UCSD-AML1 (cell line): ENCODE measurements around the gene SERPINC1.
A peak's percentile ranks its signal among the peaks of the same experiment; 100 is the strongest.
"Not testable (repeated sequence)": the region's sequence is repeated elsewhere in the genome, so short reads cannot be mapped to it uniquely, and the experiment has no call there.

Source experiments
- DNase-seq: peaks from one replicate; lab custom pipeline; 2025; ENCODE audit not compliant: unreplicated experiment; lab: John Stamatoyannopoulos, UW

Gene SERPINC1

DNA sequence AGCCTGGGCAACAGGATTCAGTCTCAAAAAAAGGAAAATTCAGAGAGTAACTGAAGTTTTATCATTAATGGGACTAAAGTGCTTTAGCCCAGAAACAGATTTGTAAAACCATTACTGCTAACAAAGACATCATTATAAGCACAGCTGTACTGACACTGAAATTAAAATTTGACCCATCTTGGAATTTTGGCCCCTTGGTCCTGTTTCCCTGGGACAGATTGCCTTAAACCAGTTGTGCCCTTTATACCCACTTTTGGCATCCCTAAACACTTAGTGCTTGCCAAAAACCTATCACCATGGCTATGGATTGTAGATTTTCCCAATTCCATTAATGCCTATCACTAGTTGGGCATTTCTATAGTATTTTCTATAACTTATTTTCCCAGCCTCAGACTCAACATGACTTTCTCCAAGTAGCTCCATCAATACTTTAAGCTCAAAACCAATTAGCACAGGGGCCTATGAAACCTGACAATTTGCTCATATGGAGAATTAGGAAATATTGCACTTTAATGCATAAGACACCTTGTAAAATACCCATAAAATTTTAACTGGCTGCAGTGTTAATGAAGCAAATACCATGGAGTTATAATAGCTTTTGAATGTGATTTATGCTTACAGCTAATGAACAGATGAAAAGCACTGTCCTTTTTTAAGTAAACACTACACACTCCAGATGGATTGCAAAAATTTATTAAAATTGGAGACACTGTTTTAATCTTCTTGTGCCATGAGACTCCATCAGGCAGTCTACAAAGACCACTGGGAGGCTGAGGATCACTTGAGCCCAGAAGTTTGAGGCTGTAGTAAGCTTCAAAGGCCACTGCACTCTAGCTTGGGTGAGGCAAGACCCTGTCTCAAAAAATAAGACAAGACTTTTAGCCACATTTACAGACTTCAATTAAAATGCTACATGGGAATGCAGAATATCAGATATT is 53.6 kb downstream of the SERPINC1 start:
- no peak for DNase-seq

DNA sequence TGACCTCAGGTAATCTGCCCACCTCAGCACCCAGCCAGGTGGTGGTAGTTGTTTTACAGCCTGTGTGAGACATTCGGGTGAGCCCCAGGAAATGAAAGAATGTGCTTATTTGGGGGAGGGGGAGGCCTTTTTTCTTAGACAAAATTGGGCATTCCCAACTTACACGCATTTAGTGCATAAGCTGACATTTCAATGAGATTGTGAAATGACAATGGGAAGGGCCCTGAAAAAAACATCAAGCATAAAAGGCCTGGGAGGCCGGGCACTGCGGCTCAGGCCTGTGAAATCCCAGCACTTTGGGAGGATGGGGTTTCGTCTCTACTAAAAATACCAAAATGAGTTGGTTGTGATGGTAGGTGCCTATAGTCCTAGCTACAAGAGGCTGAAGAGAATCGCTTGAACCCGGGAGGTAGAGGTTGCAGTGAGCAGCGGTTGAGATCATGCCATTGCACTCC is 54.3 kb downstream of the SERPINC1 start:
- DNase-seq, result peak; percentile 27

DNA sequence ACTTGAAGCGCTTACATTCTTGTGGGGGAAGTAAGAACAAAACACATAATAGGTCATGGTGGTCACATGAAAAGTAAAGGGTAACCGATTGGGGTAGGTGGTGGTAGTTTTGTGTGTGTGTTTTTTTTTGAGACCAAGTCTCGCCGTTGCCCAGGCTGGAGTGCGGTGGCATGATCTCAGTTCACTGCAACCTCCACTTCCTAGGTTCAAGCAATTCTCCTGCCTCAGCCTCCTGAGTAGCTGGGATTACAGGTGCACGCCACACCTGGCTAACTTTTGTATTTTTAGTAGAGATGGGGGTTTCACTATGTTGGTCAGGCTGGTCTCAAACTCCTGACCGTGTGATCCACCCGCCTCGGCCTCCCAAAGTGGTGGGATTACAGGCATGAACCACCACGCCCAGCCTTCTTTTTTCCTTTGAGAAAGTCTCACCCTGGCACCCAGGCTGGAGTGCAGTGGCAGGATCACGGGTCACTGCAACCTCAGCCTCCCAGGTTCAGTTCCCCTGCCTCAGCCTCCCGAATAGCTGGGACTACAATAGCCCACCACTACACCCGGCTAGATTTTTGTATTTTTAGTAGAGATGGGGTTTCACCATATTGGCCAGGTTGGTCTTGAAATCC is 54.9 kb downstream of the SERPINC1 start:
- peak; percentile 36 for DNase-seq

DNA sequence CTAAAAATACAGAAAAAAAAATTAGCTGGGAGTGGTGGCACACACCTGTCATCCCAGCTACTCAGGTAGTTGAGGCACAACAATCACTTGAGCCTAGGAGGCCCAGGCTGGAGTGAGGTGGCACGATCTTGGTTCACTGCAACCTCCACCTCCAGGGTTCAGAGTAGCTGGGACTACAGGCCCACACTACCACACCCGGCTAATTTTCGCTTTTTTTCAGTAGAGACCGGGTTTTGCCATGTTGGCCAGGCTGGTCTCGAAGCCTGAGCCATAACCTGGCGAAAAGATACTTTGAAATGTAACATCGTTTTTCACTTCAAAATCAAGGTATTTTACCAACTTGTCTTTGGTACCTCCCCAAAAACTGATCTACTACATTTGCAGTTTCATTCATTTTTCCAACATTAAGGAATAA is 55.4 kb downstream of the SERPINC1 start:
- peak; percentile 22 for DNase-seq

DNA sequence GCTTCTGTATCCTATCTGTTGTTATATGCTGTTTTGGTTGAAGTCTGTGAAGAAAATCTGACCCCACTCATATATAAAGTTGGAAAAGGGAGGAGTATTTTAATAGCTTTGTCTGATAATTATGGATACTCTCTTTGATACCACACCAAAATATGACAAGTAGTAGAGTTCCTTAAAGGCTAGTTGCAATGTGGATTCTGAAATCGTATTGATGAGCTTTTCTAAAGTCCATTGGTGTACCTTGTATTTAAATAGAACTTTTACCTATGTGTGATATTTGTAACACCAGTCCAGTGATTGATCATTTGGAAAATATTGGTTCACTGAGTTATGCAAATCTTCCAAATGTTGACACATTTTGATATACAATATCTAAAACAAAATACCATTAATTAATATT is 57.1 kb downstream of the SERPINC1 start:
- no peak for DNase-seq

DNA sequence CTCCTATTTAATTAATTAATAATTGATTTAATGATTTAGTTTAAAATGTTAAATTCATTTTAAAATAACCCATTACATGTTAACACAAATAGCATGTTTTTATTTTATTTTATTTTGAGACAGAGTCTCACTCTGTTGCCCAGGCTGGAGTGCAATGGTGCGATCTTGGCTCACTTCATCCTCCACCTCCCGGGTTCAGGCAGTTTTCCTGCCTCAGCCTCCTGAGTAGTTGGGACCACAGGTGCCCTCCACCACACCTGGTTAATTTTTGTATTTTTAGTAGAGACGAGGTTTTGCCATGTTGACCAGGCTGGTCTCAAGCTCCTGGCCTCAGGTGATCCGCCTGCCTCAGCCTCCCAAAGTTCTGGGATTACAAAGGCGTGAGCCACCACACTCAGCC is 57.6 kb downstream of the SERPINC1 start:
- not testable (repeated sequence) for DNase-seq

DNA sequence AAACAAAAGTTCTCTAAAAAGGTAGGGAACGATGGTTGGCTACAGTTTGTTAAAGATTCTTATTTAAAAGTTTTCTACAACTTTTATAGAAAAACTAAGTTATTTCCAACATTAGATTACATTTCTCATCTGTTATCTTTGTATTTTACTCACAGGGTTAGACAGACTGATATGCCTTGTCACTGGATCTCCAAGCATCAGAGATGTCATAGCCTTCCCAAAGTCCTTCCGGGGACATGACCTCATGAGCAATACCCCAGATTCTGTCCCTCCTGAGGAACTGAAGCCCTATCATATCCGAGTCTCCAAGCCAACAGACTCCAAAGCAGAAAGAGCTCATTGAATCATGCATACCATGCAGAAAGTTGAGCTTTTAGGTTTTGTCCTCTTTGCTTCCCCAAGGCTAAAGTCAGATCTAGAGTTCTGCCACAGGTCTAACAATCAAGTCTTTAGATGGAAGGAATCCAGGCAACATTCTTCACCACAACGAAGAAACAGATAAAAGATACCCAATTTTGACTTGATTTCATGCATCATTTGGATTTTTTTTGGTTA is 59.7 kb downstream of the SERPINC1 start:
- no peak for DNase-seq

DNA sequence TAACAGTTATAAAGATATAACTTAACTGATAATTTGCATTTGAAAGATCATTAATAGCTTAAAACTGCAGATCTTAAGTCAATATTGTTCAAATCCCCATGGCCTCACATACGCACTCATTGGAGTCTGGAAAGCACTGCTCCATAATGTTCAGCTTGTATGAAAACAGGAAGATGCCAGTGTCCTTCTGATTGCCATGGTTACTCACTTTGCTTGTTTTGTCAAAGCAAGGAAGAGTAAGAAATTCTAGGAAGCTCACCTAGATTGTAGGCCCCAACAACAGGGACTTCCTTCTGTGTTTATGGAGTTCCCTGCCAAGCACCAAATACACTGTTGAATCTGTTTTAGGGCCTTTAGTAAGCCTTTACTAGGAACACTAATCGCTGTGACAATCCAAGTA is 60.2 kb downstream of the SERPINC1 start:
- no peak for DNase-seq

DNA sequence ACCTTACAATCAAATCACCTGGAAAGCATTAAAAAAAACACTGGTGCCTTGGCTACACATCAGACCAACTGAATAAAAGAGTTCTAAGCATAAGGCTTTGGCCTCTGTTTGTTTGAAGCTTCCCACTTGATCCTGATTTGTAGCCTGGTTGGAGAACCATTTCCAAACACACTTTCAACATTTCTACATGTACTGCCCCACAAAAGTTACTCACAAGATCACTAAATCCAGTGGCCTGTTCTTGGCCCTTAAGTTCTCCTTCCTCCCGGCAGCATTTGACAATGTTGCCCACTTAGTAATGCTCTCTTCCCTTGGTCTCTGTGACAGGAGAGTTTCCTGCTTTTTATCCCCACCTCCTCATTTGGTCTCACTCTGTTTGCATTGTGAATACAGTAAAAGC is 61.1 kb downstream of the SERPINC1 start:
- no peak for DNase-seq
